SU-DHL-6 (cell line): ENCODE results near the gene GPR141.

Source experiments
- H2AFZ ChIP-seq: fragments of 200-600 bp; sonication (generic); 2 replicates; pipeline ENCODE4 v1.6.1; 2014; ENCODE audit warnings: low read depth, mild to moderate bottlenecking, moderate library complexity, mixed read lengths, antibody characterized with exemption, low read length; ENCODE audit not compliant: severe bottlenecking
- H3F3A ChIP-seq: fragments of 200-600 bp; shearing (Covaris generic); 2 replicates; pipeline ENCODE4 v1.6.0; 2016; ENCODE audit warnings: antibody characterized with exemption, mild to moderate bottlenecking; ENCODE audit not compliant: insufficient read depth
- H3K27ac ChIP-seq: fragments of 200-600 bp; sonication (generic); 2 replicates; pipeline ENCODE4 v1.5.1; 2016; ENCODE audit warnings: low read depth, mild to moderate bottlenecking, low read length, moderate library complexity, mixed read lengths
- H3K27me3 ChIP-seq: fragments of 200-600 bp; sonication (generic), shearing (Covaris generic); 2 replicates; pipeline ENCODE4 v1.6.0; 2014; ENCODE audit warnings: mild to moderate bottlenecking, low read length
- H3K36me3 ChIP-seq: fragments of 200-600 bp; sonication (generic); 2 replicates; pipeline ENCODE4 v1.6.1; 2014; ENCODE audit warnings: mild to moderate bottlenecking, low read length, mixed read lengths
- H3K4me2 ChIP-seq: fragments of 300-600, 200-600 bp; shearing (Covaris generic), sonication (generic); 2 replicates; pipeline ENCODE4 v1.6.0; 2014; ENCODE audit warnings: low read length, low read depth, mild to moderate bottlenecking; ENCODE audit not compliant: poor library complexity, severe bottlenecking
- H3K4me3 ChIP-seq: fragments of 200-600 bp; sonication (generic); 2 replicates; pipeline ENCODE4 v1.5.1; 2014; ENCODE audit warnings: antibody characterized with exemption, low read length, mild to moderate bottlenecking, mixed read lengths; ENCODE audit not compliant: insufficient read depth, poor library complexity, severe bottlenecking
- H3K79me2 ChIP-seq: fragments of 200-600 bp; sonication (generic); 2 replicates; pipeline ENCODE4 v1.6.1; 2014; ENCODE audit warnings: mild to moderate bottlenecking, low read length, moderate library complexity; ENCODE audit not compliant: insufficient read depth
- H3K9ac ChIP-seq: fragments of 200-600 bp; sonication (generic); 2 replicates; pipeline ENCODE4 v1.7.0; 2014; ENCODE audit warnings: mild to moderate bottlenecking, low read length
- H3K9me2 ChIP-seq: fragments of 200-600 bp; sonication (generic); replicated peaks from 2 replicates; pipeline ENCODE4 v1.6.1; 2014; ENCODE audit warnings: low read length; ENCODE audit not compliant: insufficient read depth
- H3K9me3 ChIP-seq: fragments of 200-600 bp; sonication (generic); 2 replicates; pipeline ENCODE4 v1.6.1; 2014; ENCODE audit warnings: low read length, mixed read lengths; ENCODE audit not compliant: insufficient read depth
- H4K20me1 ChIP-seq: fragments of 200-600 bp; sonication (generic); 2 replicates; pipeline ENCODE4 v1.6.1; 2014; ENCODE audit warnings: low read depth, mild to moderate bottlenecking, antibody characterized with exemption, low read length, moderate library complexity, mixed read lengths
- EZH2phosphoT487 ChIP-seq: fragments of 200-600 bp; sonication (generic), shearing (Covaris generic); conservative IDR thresholded peaks from 2 replicates; pipeline ENCODE4 v1.6.1; 2018; ENCODE audit warnings: mild to moderate bottlenecking, antibody characterized with exemption, low read length, moderate library complexity, mixed read lengths
- TF ChIP-seq, protein P1 (sequence below): fragments of 200-600 bp; sonication (generic); IDR thresholded peaks from one replicate; pipeline ENCODE4 v1.5.1; 2017; ENCODE audit warnings: antibody characterized with exemption, mild to moderate bottlenecking, low read length, moderate library complexity; ENCODE audit not compliant: insufficient read depth, poor library complexity, severe bottlenecking

GPR141 gene

DNA sequence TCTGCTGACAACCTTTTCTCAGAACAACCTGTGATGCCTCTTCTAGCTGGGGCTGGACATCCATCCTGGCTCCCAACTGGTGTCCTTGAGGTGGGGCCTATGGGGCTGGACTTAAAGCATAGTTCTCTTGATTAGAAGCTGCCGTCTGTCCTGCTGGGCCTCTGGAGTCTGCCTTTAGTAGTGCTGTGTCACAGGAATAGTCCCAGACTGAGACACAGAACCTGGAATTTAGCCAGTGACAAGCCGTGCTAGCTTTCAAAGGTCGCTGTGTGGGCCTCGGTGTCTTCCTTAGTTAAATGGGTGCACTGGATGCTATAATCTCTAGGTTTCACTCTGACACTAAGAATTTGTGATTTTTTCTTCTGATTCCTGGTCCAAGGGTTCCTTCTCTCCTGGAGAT, 41.2 kb downstream of the GPR141 start:
- H3K79me2 ChIP-seq: no peaks in the 10 kb centered on the region
- H3K4me2 ChIP-seq: no peak overlapping the region
- no peak overlapping the region for H3K27ac ChIP-seq
- no peak overlapping the region for H3K9ac ChIP-seq
- H3K4me3 ChIP-seq: no peak overlapping the region
- no peaks in the 10 kb centered on the region for H3F3A ChIP-seq
- H4K20me1 ChIP-seq: no peaks in the 10 kb centered on the region
- H3K27me3 ChIP-seq: no peaks in the 10 kb centered on the region
- no peaks in the 10 kb centered on the region for H3K36me3 ChIP-seq
- H3K9me2 ChIP-seq: no peaks in the 10 kb centered on the region
- no peak for TF ChIP-seq EZH2phosphoT487
- TF ChIP-seq, protein P1, sequence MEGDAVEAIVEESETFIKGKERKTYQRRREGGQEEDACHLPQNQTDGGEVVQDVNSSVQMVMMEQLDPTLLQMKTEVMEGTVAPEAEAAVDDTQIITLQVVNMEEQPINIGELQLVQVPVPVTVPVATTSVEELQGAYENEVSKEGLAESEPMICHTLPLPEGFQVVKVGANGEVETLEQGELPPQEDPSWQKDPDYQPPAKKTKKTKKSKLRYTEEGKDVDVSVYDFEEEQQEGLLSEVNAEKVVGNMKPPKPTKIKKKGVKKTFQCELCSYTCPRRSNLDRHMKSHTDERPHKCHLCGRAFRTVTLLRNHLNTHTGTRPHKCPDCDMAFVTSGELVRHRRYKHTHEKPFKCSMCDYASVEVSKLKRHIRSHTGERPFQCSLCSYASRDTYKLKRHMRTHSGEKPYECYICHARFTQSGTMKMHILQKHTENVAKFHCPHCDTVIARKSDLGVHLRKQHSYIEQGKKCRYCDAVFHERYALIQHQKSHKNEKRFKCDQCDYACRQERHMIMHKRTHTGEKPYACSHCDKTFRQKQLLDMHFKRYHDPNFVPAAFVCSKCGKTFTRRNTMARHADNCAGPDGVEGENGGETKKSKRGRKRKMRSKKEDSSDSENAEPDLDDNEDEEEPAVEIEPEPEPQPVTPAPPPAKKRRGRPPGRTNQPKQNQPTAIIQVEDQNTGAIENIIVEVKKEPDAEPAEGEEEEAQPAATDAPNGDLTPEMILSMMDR: no peak
- H3K9me3 ChIP-seq: no peaks in the 10 kb centered on the region
- no peak overlapping the region for H2AFZ ChIP-seq

DNA sequence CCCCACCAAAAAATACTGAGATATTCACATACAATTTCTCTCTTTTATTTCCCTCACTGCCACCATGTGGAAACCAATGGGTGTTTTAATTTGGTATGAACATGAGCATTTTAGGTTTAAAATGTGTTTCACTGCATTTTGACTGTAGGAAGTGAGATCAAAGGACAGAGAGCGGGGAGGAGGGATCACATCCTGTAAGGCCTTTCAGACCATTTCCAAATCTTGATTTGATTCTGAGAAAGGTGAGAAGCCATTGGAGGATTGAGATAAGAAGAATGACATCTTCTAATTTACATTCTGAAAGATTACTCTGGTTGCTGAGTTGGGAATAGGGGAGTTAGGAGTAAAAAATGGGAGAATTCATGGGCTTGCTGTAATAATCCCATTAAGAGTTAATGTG, 42.5 kb downstream of the GPR141 start:
- Histone ChIP-seq H3K9me2 (no peaks in the 10 kb centered on the region), H3K4me2 (no peak overlapping the region), H3K9ac (no peak overlapping the region), H4K20me1 (no peaks in the 10 kb centered on the region), H3K4me3 (no peak overlapping the region), H3K27ac (no peak overlapping the region), H2AFZ (no peak overlapping the region), H3K36me3 (no peaks in the 10 kb centered on the region), H3K27me3 (no peaks in the 10 kb centered on the region), H3K79me2 (no peaks in the 10 kb centered on the region), H3K9me3 (no peaks in the 10 kb centered on the region), H3F3A (no peaks in the 10 kb centered on the region)
- TF ChIP-seq, protein P1: no peak
- TF ChIP-seq EZH2phosphoT487: no peak

DNA sequence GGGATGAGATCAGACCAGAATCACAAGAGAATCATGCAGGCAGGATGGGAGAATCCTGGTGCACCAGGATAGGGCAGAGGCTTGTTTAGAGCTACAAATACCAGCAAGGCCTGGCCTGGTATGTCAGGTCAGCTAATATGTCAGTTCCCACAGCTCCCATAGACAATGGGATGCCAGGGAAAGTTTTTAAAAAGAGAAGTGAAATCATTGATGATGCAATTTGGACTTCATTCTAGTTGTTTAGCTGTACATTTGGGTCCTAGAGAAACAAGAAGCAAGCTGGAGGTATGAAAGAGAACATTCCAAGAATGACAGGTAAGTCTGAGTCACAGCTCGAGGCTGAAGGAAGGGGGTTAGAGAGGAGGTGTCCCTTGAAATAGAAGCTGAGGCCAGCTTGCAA, 45.2 kb downstream of the GPR141 start:
- no peaks in the 10 kb centered on the region for H3K79me2 ChIP-seq
- no peaks in the 10 kb centered on the region for H3F3A ChIP-seq
- H4K20me1 ChIP-seq: no peaks in the 10 kb centered on the region
- no peaks in the 10 kb centered on the region for H3K27me3 ChIP-seq
- H3K4me3 ChIP-seq: no peak overlapping the region
- no peaks in the 10 kb centered on the region for H3K36me3 ChIP-seq
- no peak overlapping the region for H3K4me2 ChIP-seq
- H3K9me3 ChIP-seq: no peaks in the 10 kb centered on the region
- no peak overlapping the region for H3K27ac ChIP-seq
- no peaks in the 10 kb centered on the region for H3K9me2 ChIP-seq
- H2AFZ ChIP-seq: no peak overlapping the region
- TF ChIP-seq, protein P1: no peak
- TF ChIP-seq EZH2phosphoT487: no peak
- H3K9ac ChIP-seq: no peak overlapping the region

DNA sequence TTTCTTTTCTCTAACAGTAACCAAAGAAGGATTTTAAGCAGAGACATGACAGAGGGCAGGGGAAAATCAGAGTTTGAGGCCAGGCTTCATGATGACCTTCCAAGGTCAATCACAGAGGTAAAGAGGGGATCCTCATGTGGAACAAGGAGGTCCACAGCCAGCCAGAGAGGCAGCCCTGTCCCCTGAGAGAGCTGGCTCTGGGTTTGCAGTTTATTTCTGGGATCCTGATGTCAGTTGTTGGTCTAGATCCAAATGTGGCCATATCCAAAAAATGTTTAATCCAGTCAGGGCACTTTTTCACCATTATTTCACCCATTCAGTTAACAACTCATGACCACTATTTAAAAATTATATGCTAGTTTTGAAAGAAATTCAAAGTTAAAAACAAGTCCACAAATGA, 45.6 kb downstream of the GPR141 start:
- Histone ChIP-seq H3K27me3 (no peaks in the 10 kb centered on the region), H3K27ac (no peak overlapping the region), H2AFZ (no peak overlapping the region), H3K36me3 (no peaks in the 10 kb centered on the region), H4K20me1 (no peaks in the 10 kb centered on the region), H3K9me3 (no peaks in the 10 kb centered on the region), H3F3A (no peaks in the 10 kb centered on the region), H3K9ac (no peak overlapping the region), H3K9me2 (no peaks in the 10 kb centered on the region), H3K79me2 (no peaks in the 10 kb centered on the region), H3K4me2 (no peak overlapping the region), H3K4me3 (no peak overlapping the region)
- TF ChIP-seq, protein P1: no peak
- no peak for TF ChIP-seq EZH2phosphoT487
